ENCODE measurements around the gene HBEGF.

The HBEGF gene

GRCh38 chr5:140318792-140319191, 27.6 kb downstream of the HBEGF start:
- no peak for TF ChIP-seq CTCF (IDR thresholded peaks at IDR 0.05; ENCODE audit: low read length)
- TF ChIP-seq EZH2 (IDR thresholded peaks at IDR 0.05; ENCODE audit: borderline replicate concordance, low read length) = no peak
- Histone ChIP-seq H3K79me2 (ENCODE audit: insufficient read depth, low read length) (no peaks in the 10 kb centered on the region), H3K27me3 (ENCODE audit: insufficient read depth, low read length) (no peaks in the 10 kb centered on the region), H3K9me3 (ENCODE audit: low read length) (no peaks in the 10 kb centered on the region), H4K20me1 (ENCODE audit: insufficient read depth, low read length) (no peaks in the 10 kb centered on the region), H3K36me3 (ENCODE audit: insufficient read depth, low read length) (no peaks in the 10 kb centered on the region), H2AFZ (ENCODE audit: low read length) (no peak overlapping the region), H3K4me3 (ENCODE audit: low read depth, low read length, poor library complexity, severe bottlenecking) (no peak overlapping the region), H3K4me1 (ENCODE audit: insufficient read depth, low read length, severe bottlenecking) (no peaks in the 10 kb centered on the region), H3F3A (ENCODE audit: insufficient read depth, low read length) (no peaks in the 10 kb centered on the region), H3K9me2 (ENCODE audit: low read depth, low read length) (no peaks in the 10 kb centered on the region), H3K27ac (ENCODE audit: low read depth, low read length, poor library complexity, severe bottlenecking) (no peak overlapping the region), H3K9ac (ENCODE audit: low read length) (no peak overlapping the region), H3K4me2 (ENCODE audit: low read length) (no peak overlapping the region)

- Histone ChIP-seq H3F3A (ENCODE audit: insufficient read depth, low read length) (no peaks in the 10 kb centered on the region), H3K4me1 (ENCODE audit: insufficient read depth, low read length, severe bottlenecking) (no peaks in the 10 kb centered on the region), H3K36me3 (ENCODE audit: insufficient read depth, low read length) (no peaks in the 10 kb centered on the region), H3K27ac (ENCODE audit: low read depth, low read length, poor library complexity, severe bottlenecking) (no peak overlapping the region), H3K9me2 (ENCODE audit: low read depth, low read length) (no peaks in the 10 kb centered on the region), H3K27me3 (ENCODE audit: insufficient read depth, low read length) (no peaks in the 10 kb centered on the region), H3K9ac (ENCODE audit: low read length) (no peak overlapping the region), H3K79me2 (ENCODE audit: insufficient read depth, low read length) (no peaks in the 10 kb centered on the region), H3K9me3 (ENCODE audit: low read length) (no peaks in the 10 kb centered on the region), H3K4me2 (ENCODE audit: low read length) (no peak overlapping the region), H3K4me3 (ENCODE audit: low read depth, low read length, poor library complexity, severe bottlenecking) (no peak overlapping the region), H4K20me1 (ENCODE audit: insufficient read depth, low read length) (no peaks in the 10 kb centered on the region), H2AFZ (ENCODE audit: low read length) (no peak overlapping the region)
- TF ChIP-seq CTCF (IDR thresholded peaks at IDR 0.05; ENCODE audit: low read length) (no peak), EZH2 (IDR thresholded peaks at IDR 0.05; ENCODE audit: borderline replicate concordance, low read length) (no peak)
Measured at GRCh38 chr5:140317859-140318258, 28.5 kb downstream of the HBEGF start.

DNA sequence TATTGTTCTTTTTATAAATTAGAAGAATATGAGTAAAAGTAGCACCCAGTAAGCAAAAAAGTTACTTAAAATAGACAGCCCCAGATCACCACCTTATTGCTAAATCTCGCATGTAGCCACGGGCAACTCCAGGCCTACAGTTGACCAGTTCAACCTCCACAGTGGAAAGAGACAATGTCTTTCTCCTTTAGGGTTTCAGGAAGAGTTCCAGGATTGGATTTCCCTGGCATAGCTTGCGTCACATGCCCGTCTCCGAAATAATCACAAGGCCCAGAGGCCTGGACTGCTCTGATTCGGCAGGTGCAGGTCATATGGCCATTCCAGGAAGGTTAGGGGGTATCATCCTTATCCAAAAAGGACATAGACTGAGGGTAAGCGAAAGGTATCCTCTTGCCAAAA, 33.6 kb downstream of the HBEGF start:
- Histone ChIP-seq H3K9me3 (ENCODE audit: low read length) (no peaks in the 10 kb centered on the region), H3K36me3 (ENCODE audit: insufficient read depth, low read length) (no peaks in the 10 kb centered on the region), H3K27ac (ENCODE audit: low read depth, low read length, poor library complexity, severe bottlenecking) (no peak overlapping the region), H3K4me2 (ENCODE audit: low read length) (no peak overlapping the region), H3K79me2 (ENCODE audit: insufficient read depth, low read length) (no peaks in the 10 kb centered on the region), H3K9ac (ENCODE audit: low read length) (no peak overlapping the region), H3K27me3 (ENCODE audit: insufficient read depth, low read length) (no peaks in the 10 kb centered on the region), H3K9me2 (ENCODE audit: low read depth, low read length) (no peaks in the 10 kb centered on the region), H3K4me1 (ENCODE audit: insufficient read depth, low read length, severe bottlenecking) (no peaks in the 10 kb centered on the region), H4K20me1 (ENCODE audit: insufficient read depth, low read length) (no peaks in the 10 kb centered on the region), H3F3A (ENCODE audit: insufficient read depth, low read length) (no peaks in the 10 kb centered on the region), H2AFZ (ENCODE audit: low read length) (no peak overlapping the region; the same call in 1 of the 2 replicates), H3K4me3 (ENCODE audit: low read depth, low read length, poor library complexity, severe bottlenecking) (no peak overlapping the region)
- TF ChIP-seq EZH2 (IDR thresholded peaks at IDR 0.05; ENCODE audit: borderline replicate concordance, low read length) (no peak), CTCF (IDR thresholded peaks at IDR 0.05; ENCODE audit: low read length) (no peak)
